Loucy (cell line): ENCODE data around the gene MED8.

Experiments
- CTCF ChIP-seq: fragments of 200-600 bp; sonication (generic); conservative IDR thresholded peaks from 2 replicates; pipeline ENCODE4 v1.5.1; 2014; ENCODE audit warnings: mild to moderate bottlenecking, antibody characterized with exemption, low read length
- EZH2phosphoT487 ChIP-seq: fragments of 200-600 bp; IDR thresholded peaks from 2 replicates; pipeline ENCODE4 v1.6.1; 2018; ENCODE audit warnings: antibody characterized with exemption, mild to moderate bottlenecking, moderate library complexity, borderline replicate concordance

- no peak for TF ChIP-seq CTCF
- no peak for TF ChIP-seq EZH2phosphoT487
These were observed 23.0 kb downstream of the MED8 start for GRCh38 chr1:43366601-43367025.
